HEK293 (cell line): ENCODE measurements around the gene SBF2.

ENCODE experiments used
- CTCF ChIA-PET: fragments of 350-600 bp; formaldehyde crosslinking; extraction: SDS; loops from one replicate; lab custom pipeline; 2021; ENCODE audit warnings: antibody characterized with exemption; lab: Yijun Ruan, JAX
- POLR2A ChIA-PET: fragments of 300-600 bp; formaldehyde crosslinking; extraction: SDS; loops from one replicate; lab custom pipeline; 2020; ENCODE audit warnings: antibody characterized with exemption, inconsistent platforms; lab: Yijun Ruan, JAX
- H3K27ac ChIP-seq: fragments of 200-500 bp; sonication (Bioruptor generic); 2 replicates; pipeline ENCODE4 v1.5.1; 2014; ENCODE audit warnings: low read depth, low read length, control low read depth, inconsistent platforms; ENCODE audit errors: extremely low read depth
- H3K36me3 ChIP-seq, 2 experiments: fragments of 200-500 bp in 1 of 2; sonication (Bioruptor generic) in 1 of 2; 1 replicate in 1 of 2; 2 replicates in 1 of 2; pipeline ENCODE4 v1.5.1; 2014 to 2017; ENCODE audit warnings: inconsistent platforms in 2 of 2, low read length in 2 of 2; ENCODE audit not compliant: control insufficient read depth in 2 of 2, insufficient read depth in 1 of 2
- H3K4me1 ChIP-seq: fragments of 200-500 bp; sonication (Bioruptor generic); 2 replicates; pipeline ENCODE4 v1.5.1; 2014; ENCODE audit warnings: mild to moderate bottlenecking, low read length, inconsistent platforms; ENCODE audit not compliant: control insufficient read depth, insufficient read depth
- H3K4me3 ChIP-seq: 2 replicates; pipeline ENCODE4 v1.5.1; 2011; ENCODE audit warnings: low read depth, mild to moderate bottlenecking, control low read depth, low read length, moderate library complexity
- H3K9me3 ChIP-seq: fragments of 200-500 bp; sonication (Bioruptor generic); 2 replicates; pipeline ENCODE4 v1.5.1; 2014; ENCODE audit warnings: low read depth, low read length, inconsistent platforms; ENCODE audit not compliant: control insufficient read depth, insufficient read depth
- CTCF ChIP-seq: fragments of 450-650 bp; formaldehyde crosslinking; IDR thresholded peaks from 2 replicates; pipeline ENCODE4 v1.5.1; 2016; ENCODE audit warnings: missing biosample characterization, missing genetic modification characterization
- ELK4 ChIP-seq: IDR thresholded peaks from 2 replicates; pipeline ENCODE4 v1.6.1; 2011; ENCODE audit warnings: mild to moderate bottlenecking, low read depth, low read length, borderline replicate concordance
- INSM2 ChIP-seq: fragments of 450-650 bp; formaldehyde crosslinking; IDR thresholded peaks from 2 replicates; pipeline ENCODE4 v1.5.1; 2016; ENCODE audit warnings: missing biosample characterization, missing genetic modification characterization
- PRDM1 ChIP-seq: fragments of 450-650 bp; formaldehyde crosslinking; IDR thresholded peaks from 2 replicates; pipeline ENCODE4; 2016; ENCODE audit warnings: missing biosample characterization, missing genetic modification characterization
- RBAK ChIP-seq: fragments of 450-650 bp; formaldehyde crosslinking; IDR thresholded peaks from 2 replicates; pipeline ENCODE4 v1.5.1; 2016; ENCODE audit warnings: missing biosample characterization, missing genetic modification characterization
- TRIM28 ChIP-seq: IDR thresholded peaks from 2 replicates; pipeline ENCODE4 v1.6.1; 2011; ENCODE audit warnings: low read length, control low read depth, borderline replicate concordance
- YY2 ChIP-seq: fragments of 450-650 bp; formaldehyde crosslinking; IDR thresholded peaks from 2 replicates; pipeline ENCODE4 v1.5.1; 2016; ENCODE audit warnings: missing biosample characterization, missing genetic modification characterization
- ZBTB17 ChIP-seq: fragments of 450-650 bp; formaldehyde crosslinking; IDR thresholded peaks from 2 replicates; pipeline ENCODE4 v1.5.1; 2016; ENCODE audit warnings: missing biosample characterization, missing genetic modification characterization
- ZBTB48 ChIP-seq: fragments of 450-650 bp; formaldehyde crosslinking; IDR thresholded peaks from 2 replicates; pipeline ENCODE4 v1.5.1; 2016; ENCODE audit warnings: missing biosample characterization, missing genetic modification characterization
- ZNF112 ChIP-seq: fragments of 450-650 bp; formaldehyde crosslinking; IDR thresholded peaks from 2 replicates; pipeline ENCODE4 v1.5.0; 2017; ENCODE audit warnings: missing biosample characterization, missing genetic modification characterization
- ZNF239 ChIP-seq: fragments of 450-650 bp; formaldehyde crosslinking; IDR thresholded peaks from 2 replicates; pipeline ENCODE4 v1.5.1; 2016; ENCODE audit warnings: missing biosample characterization, missing genetic modification characterization
- ZNF24 ChIP-seq: fragments of 450-650 bp; formaldehyde crosslinking; IDR thresholded peaks from 2 replicates; pipeline ENCODE4 v1.5.1; 2016; ENCODE audit warnings: missing biosample characterization, missing genetic modification characterization
- ZNF404 ChIP-seq: fragments of 450-650 bp; formaldehyde crosslinking; IDR thresholded peaks from 2 replicates; pipeline ENCODE4 v1.5.1; 2017; ENCODE audit warnings: missing biosample characterization, missing genetic modification characterization
- ZNF518A ChIP-seq: fragments of 450-650 bp; formaldehyde crosslinking; conservative IDR thresholded peaks from 2 replicates; pipeline ENCODE4 v1.5.1; 2016; ENCODE audit warnings: low read depth, missing biosample characterization, missing genetic modification characterization
- ZNF660 ChIP-seq: fragments of 450-650 bp; IDR thresholded peaks from 2 replicates; pipeline ENCODE4 v1.5.1; 2018; ENCODE audit warnings: missing biosample characterization, mild to moderate bottlenecking, missing genetic modification characterization
- ZNF776 ChIP-seq: fragments of 450-650 bp; formaldehyde crosslinking; IDR thresholded peaks from 2 replicates; pipeline ENCODE4 v1.5.0; 2017; ENCODE audit warnings: missing biosample characterization, missing genetic modification characterization, borderline replicate concordance
- TF ChIP-seq, protein P1 (sequence below): fragments of 450-650 bp; formaldehyde crosslinking; IDR thresholded peaks from 2 replicates; pipeline ENCODE4 v1.5.1; 2016; ENCODE audit warnings: missing biosample characterization, missing genetic modification characterization
- TF ChIP-seq, protein P2 (sequence below): fragments of 450-650 bp; formaldehyde crosslinking; IDR thresholded peaks from 2 replicates; pipeline ENCODE4 v1.5.1; 2017; ENCODE audit warnings: missing biosample characterization, missing genetic modification characterization
- TF ChIP-seq, protein P3 (sequence below): fragments of 450-650 bp; formaldehyde crosslinking; IDR thresholded peaks from 2 replicates; pipeline ENCODE4 v1.5.1; 2016; ENCODE audit warnings: missing biosample characterization, missing genetic modification characterization

The SBF2 gene

DNA sequence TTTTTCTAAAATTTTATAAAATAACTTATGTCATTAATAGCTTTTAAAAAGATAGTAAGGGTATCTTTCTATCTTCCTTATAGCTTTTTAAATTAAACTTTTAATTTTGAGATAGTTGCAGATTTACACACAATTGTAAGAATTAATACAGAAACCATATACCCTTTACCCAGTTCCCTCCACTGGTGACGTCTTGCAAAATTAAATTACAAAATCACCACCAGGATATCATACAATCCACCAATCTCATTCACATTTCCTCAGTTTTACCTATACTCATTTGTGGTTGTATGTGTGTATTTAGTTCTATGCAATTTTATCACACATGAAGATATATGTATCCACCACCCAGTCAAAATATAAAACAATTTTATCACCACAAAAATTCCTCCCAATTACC is 10.0 kb downstream of the SBF2 start (continued):
- TF ChIP-seq PRDM1 (tag by site-specific recombination) = no peak

DNA sequence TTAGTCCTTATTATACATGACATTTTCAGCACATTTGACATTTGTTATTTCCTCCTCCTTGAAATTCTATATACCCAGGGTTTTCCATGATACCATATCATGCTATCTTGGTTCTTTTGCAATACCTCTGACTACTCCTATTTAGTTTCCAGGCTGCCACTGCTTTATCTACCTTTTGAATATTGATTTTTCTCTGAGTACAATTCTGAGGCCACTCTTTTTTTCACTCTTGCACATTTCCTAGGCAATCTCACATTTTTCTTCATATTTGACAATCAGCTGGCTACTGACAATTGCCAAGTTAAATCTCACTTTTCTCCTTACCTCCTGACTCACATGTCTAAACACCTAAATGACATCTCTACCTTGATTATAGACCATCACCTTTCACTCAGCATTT is 11.9 kb downstream of the SBF2 start:
- H3K4me3 ChIP-seq = no peak overlapping the region
- H3K27ac ChIP-seq = no peak overlapping the region
- H3K4me1 ChIP-seq = no peaks in the 10 kb centered on the region
- TF ChIP-seq, protein P1, sequence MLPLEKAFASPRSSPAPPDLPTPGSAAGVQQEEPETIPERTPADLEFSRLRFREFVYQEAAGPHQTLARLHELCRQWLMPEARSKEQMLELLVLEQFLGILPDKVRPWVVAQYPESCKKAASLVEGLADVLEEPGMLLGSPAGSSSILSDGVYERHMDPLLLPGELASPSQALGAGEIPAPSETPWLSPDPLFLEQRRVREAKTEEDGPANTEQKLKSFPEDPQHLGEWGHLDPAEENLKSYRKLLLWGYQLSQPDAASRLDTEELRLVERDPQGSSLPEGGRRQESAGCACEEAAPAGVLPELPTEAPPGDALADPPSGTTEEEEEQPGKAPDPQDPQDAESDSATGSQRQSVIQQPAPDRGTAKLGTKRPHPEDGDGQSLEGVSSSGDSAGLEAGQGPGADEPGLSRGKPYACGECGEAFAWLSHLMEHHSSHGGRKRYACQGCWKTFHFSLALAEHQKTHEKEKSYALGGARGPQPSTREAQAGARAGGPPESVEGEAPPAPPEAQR (tag by site-specific recombination) = no peak
- TF ChIP-seq ZBTB48 (no peak), ZNF24 (tag by site-specific recombination) (no peak), ZNF660 (tag by site-specific recombination) (no peak), INSM2 (tag by site-specific recombination) (no peak), ZNF239 (tag by site-specific recombination) (no peak), YY2 (tag by site-specific recombination) (no peak), ZNF112 (tag by site-specific recombination) (no peak), ZNF776 (no peak), ZNF404 (tag by site-specific recombination) (no peak), ELK4 (no peak), ZNF518A (no peak), TRIM28 (no peak), CTCF (no peak), RBAK (tag by site-specific recombination) (no peak), ZBTB17 (no peak)
- TF ChIP-seq, protein P2, sequence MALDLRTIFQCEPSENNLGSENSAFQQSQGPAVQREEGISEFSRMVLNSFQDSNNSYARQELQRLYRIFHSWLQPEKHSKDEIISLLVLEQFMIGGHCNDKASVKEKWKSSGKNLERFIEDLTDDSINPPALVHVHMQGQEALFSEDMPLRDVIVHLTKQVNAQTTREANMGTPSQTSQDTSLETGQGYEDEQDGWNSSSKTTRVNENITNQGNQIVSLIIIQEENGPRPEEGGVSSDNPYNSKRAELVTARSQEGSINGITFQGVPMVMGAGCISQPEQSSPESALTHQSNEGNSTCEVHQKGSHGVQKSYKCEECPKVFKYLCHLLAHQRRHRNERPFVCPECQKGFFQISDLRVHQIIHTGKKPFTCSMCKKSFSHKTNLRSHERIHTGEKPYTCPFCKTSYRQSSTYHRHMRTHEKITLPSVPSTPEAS (tag by site-specific recombination) = no peak
- TF ChIP-seq, protein P3, sequence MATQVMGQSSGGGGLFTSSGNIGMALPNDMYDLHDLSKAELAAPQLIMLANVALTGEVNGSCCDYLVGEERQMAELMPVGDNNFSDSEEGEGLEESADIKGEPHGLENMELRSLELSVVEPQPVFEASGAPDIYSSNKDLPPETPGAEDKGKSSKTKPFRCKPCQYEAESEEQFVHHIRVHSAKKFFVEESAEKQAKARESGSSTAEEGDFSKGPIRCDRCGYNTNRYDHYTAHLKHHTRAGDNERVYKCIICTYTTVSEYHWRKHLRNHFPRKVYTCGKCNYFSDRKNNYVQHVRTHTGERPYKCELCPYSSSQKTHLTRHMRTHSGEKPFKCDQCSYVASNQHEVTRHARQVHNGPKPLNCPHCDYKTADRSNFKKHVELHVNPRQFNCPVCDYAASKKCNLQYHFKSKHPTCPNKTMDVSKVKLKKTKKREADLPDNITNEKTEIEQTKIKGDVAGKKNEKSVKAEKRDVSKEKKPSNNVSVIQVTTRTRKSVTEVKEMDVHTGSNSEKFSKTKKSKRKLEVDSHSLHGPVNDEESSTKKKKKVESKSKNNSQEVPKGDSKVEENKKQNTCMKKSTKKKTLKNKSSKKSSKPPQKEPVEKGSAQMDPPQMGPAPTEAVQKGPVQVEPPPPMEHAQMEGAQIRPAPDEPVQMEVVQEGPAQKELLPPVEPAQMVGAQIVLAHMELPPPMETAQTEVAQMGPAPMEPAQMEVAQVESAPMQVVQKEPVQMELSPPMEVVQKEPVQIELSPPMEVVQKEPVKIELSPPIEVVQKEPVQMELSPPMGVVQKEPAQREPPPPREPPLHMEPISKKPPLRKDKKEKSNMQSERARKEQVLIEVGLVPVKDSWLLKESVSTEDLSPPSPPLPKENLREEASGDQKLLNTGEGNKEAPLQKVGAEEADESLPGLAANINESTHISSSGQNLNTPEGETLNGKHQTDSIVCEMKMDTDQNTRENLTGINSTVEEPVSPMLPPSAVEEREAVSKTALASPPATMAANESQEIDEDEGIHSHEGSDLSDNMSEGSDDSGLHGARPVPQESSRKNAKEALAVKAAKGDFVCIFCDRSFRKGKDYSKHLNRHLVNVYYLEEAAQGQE (tag by site-specific recombination) = no peak
- TF ChIP-seq, all 188 proteins: peak for 0
- CTCF ChIA-PET = interaction anchor here (1.1 kb wide), 2 partner anchors 8 to 21 kb away, joined by 3 read pairs; no protein-coding TSS in a partner anchor
- POLR2A ChIA-PET = interaction anchor here (0.8 kb wide), 1 partner anchor 25 kb away, joined by 4 read pairs; no protein-coding TSS in a partner anchor
- Histone ChIP-seq H3K36me3 (no peaks in the 10 kb centered on the region), H3K9me3 (no peaks in the 10 kb centered on the region)
